MM.1S (cell line): ENCODE data around the gene SRC.

Source experiments
- CTCF ChIP-seq: fragments of 300-600 bp; sonication (generic); IDR thresholded peaks from 2 replicates; pipeline ENCODE4 v1.5.1; 2016; ENCODE audit warnings: antibody characterized with exemption, low read length, mixed read lengths
- EZH2 ChIP-seq: fragments of 300-600 bp; sonication (generic); optimal IDR thresholded peaks from 2 replicates; pipeline ENCODE3; 2017; ENCODE audit warnings: low read depth, mild to moderate bottlenecking, antibody characterized with exemption, low read length, mixed read lengths
- EZH2phosphoT487 ChIP-seq: fragments of 300-600 bp; sonication (generic); IDR thresholded peaks from 2 replicates; pipeline ENCODE4 v1.6.1; 2018; ENCODE audit warnings: antibody characterized with exemption, low read length

- no peak for TF ChIP-seq CTCF
- TF ChIP-seq EZH2: no peak
- TF ChIP-seq EZH2phosphoT487: no peak
Observed at GRCh38 chr20:37343994-37344355, 2.0 kb upstream of the SRC start.
